Stimulated activated CD8-positive, alpha-beta memory T cell treated with anti-CD3 and anti-CD28 coated beads, Interleukin-12 subunit alpha, Interleukin-12 subunit beta, amount 100 ng/mL, for 4 hours (primary cell): ENCODE results near the gene DGLUCY.
A peak's percentile ranks its signal among the peaks of the same experiment; 100 is the strongest.
"Not testable (repeated sequence)": the region's sequence is repeated elsewhere in the genome, so short reads cannot be mapped to it uniquely, and the experiment has no call there.

ENCODE experiments used
- DNase-seq: peaks from one replicate; pipeline ENCODE4 v3.0.0-alpha.2; 2020; ENCODE audit warnings: low read depth

Gene DGLUCY

DNA sequence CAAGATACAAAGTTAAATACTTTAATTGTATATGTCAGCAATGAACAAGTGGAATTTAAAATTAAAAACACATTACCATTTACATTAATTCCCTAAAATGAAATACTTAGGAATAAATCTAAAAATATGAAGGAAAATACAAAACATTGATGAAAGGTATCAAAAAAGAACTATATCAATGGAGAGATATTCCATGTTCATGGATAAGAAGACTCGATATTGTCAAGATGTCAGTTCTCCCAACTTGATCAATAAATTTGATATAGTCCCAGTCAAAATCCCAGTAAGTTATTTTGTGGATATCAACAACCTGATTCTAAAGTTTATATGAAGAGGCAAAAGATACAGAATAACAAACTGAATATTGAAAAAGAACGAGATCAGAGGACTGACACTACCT is 97.1 kb downstream of the DGLUCY start:
- DNase-seq: no peak

DNA sequence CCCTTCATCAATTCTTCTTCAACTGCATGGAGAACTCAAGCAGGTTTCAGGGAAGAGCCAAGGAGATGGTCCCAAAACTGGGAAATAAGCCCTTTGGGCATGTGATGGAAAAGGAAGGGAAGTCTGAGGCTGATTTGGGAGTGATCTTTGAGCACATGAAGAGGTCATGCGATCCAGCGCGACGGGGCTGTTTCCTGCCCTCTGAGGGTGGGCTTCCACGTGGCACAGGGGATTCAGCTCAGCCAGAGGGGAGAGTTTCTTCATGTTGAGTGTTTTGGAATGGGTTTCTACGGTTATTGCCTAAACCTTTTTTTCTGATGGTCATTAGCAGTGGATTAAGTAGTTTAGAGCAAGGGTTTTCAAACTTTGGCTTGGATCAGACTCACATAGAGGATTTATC is 100.4 kb downstream of the DGLUCY start:
- no peak for DNase-seq

DNA sequence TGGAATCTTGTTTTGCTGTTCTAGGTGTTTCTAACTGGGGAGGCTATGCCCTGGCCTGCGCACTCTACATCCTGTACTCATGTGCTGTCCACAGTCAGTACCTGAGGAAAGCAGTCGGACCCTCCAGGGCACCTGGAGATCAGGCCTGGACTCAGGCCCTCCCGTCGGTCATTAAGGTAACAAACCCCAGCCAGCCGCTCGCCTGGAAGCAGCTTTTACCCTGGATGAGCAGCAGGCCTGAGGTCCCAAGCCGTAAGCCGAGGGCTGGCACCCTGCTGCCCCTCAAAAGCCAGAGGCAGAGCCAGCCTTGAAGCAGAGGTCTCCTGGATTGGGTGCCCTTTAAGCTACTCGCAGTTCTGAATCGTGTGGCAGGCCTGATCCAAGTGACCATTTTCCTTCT is 101.5 kb downstream of the DGLUCY start:
- no peak for DNase-seq

DNA sequence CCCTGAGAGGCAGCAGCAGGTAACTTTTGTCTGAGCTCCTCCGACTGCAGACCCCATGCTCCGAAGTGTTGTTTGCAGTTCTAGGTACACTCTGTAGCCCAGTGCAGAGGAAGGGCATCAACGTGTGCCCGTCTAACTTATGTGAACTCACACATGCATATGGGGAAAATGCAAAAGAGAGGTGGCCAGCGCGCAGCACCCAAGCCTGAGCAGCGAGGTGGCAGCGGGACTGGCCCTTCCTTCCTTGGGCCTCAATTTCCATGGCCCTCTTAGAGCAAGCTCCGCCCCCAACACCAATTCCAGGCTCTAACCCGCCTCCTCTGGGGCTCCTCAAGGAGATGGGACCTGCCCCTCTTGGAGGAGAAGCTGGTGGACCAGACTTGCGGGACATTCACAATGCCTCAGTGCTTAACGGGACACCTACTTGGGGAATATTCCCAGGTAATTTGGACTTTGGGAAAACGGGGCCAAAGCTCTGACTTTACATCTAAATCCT is 102.9 kb downstream of the DGLUCY start:
- DNase-seq: no peak

DNA sequence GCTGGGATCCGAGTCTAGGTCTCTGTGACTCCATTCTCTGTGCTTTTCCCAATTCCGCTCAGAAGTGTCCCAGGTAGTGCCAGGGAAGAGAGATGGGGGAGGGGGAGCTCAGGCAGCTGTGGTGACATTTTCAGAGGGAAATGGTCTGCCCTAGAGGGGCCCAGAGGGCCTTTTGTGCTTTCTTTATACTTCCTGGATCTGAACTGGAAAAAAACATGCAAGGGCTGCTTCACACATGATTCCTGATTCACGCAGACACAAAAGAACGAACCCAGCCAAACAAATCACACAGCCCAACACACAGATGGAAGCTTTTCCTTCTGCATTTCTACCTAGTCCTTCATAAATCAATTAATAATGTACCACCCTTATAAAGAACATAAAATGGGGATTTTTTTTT is 104.1 kb downstream of the DGLUCY start:
- no peak for DNase-seq

DNA sequence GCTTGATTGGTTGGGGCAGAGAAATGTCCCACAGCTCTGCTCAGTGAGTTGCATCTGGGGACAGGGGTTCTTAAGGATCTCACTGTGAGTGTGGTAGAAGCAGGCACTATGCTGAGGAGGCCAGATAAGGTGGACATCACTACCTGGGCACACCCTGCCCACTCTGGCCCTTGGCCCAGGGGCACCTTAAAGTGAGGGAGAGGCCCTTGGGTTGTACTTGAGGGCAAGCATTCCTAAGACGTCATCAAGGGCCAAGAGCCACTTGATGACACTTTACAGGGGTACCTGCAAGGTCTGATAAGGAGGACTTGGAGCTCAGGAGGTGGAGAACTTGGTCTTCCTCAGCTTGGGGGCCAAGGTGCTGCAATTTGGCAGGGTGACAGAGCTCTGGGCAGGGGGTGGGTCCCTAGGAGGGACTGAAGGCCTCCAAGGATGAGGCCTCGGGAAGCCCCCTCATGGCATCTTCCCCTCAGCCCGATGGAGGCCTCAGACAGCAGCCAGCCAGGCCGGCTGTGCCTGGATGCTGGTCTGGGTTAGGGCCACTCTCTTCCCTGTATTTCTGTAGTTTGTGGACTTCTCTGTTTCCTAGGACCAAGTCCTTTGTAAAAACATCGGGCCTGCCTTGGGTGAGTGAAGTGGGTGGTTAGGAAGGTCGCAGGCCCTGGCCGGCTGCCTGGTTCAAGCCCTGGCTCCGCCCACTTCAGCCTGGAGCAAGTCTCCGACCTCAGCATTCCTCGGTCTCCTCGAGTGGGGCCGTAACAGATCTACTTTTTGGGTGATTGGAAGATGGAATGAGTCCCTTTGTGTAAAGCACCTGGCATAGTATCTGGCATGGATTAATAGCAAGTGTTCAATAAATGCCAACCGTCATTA is 105.9 kb downstream of the DGLUCY start:
- DNase-seq: no peak

DNA sequence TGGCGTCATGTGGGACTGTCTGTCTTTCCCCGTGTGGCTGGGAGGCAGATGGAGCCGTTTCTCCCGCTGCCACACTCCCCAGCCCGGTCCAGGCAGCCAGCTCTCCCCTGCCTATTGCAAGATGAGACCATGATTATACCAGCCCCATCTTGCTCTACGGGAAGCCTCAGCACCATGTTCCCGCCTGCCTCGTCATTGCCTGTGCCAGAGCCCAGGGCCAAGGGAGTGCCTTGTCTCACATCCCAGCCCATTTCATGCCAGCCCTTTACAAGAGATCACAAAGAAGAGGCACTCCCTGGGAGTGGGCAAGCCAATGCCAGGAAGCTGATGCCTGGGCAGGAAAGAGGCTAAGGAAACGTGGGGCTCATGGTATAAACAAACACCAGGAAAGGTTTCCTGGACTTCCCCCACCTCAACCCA is 106.7 kb downstream of the DGLUCY start:
- no peak for DNase-seq

DNA sequence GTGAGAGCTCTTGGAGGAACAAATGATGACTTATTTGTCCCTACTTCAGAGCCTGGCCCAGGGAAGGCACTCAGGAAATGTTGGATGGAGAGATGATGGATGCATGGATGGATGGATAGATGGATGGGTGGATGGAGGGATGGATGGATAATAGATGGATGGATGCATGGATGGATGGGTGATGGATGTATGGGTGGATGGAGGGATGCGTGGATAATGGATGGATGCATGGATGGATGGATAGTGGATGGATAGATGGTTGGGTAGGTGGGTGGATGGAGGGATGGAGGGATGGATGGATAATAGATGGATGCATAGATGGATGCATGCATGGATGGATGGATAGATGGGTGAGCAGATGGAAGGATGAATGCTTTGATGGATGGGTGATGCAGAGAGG is 107.4 kb downstream of the DGLUCY start:
- DNase-seq: no peak

DNA sequence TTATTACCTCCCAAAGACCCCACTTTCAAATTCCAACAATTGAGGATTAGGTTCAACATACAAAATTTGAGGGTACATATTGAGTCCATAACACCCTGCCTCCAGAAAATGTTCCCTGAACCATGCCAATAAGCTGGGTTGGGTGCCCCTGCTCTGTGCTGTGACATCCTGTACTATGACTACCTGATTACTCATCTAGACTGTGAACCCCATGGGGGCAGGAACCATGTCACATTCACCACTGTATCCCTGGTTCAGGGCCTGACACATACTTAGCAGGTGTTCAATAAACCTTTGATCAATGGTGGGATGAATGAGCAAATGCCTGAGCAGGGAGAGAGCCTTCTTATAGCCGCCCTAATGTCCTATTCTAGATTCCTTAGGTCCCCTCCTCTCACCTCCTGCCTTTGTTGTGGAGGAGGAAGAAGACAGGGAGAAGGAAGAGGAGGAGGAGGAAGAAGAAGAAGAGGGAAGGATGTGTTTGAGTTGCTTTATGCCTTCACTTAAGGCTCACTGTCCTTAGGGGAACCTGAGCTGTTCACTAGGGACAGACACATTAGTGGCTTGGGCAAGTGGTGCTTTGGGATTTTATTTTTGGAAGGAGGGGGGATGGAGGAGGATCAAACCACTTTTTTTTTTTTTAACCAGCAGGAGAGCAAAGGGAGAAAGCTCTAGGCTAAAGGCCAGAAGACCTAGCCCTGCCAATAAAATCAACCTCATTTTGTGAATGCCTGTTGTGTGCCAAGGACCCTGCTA is 109.3 kb downstream of the DGLUCY start:
- no peak for DNase-seq

DNA sequence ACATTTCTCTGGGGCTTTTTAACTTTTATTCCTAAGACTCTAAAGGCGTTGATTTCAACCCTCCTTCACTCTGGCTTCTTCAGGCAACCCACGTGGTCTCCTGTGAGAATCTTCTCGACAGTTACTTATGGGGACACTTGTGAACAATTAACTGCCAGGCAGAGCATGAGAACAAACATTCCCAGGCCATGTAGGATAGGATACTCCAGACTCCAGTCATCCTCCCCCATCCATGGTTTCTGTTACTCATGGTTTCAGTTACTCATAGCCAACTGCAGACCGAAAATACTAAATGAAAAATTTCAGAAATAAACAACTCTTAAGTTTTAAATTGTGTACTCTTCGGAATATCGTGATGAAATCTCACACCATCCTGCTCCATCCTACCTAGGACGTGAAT is 111.2 kb downstream of the DGLUCY start:
- no peak for DNase-seq

DNA sequence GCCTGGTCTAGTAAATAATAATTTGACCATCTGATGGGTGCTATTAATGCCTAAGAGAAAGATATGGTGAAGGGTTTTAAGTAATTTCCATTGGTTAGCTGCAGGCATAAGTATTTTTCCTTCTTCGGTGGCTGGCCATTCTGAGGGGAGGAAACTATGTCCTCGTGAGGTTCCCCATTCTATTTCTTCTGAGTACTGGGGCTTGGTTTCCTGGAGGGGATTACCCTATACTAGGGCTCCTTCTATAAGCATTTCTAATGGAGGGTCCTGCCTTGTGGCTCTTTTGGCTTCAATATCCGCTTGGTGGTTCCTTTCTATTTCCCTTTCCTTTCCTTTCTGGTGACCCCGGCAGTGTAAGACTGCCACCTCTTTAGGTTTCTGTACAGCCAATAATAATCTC is 112.5 kb downstream of the DGLUCY start:
- not testable (repeated sequence) for DNase-seq

DNA sequence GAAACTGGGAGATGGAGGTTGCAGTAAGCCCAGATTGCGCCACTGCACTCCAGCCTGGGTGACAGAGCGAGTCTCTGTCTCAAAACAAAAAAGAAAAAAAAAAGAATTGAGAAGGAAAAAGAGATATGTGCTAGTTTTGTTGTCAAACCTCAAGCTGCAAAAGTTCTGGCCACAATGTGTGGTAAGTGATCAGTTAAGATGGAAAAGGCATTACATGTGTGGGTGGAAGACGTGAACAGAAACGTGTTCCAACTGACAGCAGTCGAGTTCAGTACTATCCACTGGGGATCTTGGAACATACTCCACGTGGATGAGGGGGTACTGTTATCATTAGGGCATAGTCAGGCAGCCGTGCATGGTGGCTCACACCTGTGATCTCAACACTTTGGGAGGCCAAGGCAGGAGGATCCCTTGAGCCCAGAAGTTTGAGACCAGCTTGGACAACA is 113.3 kb downstream of the DGLUCY start:
- no peak for DNase-seq

DNA sequence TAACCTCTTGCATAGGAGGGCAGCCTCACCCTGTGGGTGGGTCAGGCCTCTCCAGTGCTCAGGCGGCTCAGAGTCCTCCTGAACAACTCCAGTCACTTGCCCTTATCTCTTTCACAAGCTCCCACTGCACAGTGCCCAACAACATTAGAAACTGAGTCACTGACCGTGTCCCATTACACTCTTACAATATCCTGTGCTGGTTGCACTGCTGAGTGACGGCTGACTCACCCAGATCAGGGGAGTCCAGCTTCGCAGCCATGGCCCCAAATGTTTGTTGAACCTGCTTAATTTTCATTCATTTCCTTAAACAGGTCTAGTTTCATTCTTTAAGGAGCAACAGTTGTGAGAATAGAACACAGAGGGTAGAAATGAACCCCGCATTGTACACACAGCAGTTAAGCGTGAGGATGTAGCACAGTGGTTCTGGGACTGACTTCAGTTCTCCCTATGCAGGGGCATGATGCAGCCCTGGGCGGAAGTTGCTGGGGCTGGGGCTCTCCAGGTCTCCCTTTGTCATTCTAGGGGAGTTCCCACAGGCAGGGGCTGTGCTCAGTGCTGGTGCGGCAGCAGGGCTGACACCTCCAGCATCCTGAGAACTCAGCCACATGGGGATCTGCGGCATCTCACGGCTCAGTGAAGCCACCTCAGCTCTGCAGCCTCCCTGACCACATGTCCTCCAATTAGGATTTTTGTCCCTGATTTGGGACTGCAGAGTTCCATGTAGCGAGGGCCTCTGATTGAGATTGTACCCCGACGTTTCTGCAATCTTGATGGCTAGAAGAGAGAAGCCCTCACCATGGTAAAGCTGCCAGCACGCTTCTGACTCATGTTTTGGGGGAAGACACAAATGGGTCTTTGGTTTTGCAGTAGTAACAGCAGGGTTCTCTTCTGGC is 114.5 kb downstream of the DGLUCY start:
- peak; percentile 71 for DNase-seq

DNA sequence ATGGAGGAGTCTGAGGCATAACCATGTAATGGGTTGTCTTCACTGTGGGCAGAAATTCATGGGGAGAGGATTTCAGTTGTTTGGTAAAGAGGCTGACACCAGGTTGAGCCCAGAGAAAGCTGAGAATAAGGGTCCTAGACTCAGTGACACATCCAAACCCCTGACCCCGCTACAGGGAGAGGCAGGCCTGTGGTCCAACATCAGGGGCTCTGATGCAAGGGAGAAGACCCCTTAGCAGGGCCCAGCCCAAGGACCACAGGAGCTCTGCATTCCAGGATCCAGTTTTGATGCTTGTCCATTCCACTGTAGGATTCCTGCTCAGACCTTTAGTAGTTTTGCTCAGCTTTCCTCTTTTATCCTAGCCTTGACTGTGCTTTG is 115.1 kb downstream of the DGLUCY start:
- DNase-seq: no peak

DNA sequence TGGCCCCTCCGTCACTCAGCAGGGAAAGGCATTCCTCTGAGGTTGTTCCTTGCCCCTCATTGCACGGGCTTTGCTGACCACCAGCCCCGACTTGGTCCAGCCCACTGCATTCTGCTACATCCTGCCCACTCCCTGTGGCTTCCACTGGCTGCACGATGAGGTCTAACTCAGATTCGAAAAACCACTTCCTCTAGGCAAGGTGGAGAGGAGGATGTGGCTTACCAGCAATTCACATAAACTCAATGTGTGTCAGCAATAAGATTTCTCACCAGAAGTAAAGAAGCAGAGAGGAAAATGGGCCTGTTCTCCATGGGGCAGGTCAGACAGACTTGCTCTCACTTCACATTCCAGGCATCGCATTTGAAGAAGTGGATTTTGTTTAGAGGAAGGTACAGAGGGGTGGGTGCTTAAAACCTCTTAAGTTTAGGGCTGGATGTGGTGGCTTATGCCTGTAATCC is 115.9 kb downstream of the DGLUCY start:
- peak; percentile 44 for DNase-seq

DNA sequence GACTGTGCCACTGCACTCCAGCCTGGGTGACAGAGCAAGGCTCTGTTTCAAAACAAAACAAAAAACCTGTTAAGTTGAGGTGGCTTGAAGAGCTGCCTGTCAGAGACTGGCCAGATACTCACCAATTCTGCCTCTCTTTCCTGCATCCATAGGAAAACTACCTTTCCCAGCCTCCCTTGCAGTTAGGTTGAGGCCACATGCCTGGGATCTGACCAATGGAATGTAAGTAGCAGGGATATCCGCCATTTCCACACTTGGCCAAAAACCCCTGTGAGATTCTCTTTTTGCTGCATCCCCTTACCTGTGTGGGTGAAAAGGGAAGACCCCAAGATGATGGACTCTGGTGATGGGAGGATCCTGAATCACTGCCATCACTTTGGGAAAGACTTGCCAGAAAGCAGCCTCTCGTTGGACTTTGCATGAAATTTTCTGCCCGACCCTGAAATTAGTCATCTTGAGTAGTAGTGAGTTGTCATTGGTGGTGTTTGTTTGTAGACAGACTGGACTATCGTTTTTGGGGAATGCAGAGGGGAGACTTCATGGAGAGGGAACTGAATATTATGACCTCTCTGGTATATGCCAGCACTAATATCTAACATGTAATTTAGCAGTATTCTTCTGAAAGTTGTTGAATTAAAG is 116.6 kb downstream of the DGLUCY start:
- DNase-seq: no peak

DNA sequence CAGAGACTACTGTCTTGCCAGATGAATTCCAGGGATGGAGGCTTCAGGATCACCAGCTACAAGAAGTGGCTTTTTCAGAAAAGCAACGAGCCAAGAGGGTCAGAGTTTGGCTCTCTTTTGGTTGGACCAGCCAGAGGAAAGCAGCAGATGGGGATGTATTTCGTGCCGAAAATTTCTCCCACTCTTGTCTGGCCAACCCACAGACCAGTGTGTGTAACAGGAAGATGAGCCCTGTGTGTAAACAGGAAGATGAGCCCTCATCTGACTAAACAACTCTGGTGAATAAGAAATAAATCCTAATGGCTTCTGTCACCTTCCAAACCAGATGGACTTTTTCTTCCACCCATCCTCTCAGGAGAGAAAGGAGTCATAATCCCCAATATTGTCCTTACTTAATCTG is 117.6 kb downstream of the DGLUCY start:
- DNase-seq: no peak

DNA sequence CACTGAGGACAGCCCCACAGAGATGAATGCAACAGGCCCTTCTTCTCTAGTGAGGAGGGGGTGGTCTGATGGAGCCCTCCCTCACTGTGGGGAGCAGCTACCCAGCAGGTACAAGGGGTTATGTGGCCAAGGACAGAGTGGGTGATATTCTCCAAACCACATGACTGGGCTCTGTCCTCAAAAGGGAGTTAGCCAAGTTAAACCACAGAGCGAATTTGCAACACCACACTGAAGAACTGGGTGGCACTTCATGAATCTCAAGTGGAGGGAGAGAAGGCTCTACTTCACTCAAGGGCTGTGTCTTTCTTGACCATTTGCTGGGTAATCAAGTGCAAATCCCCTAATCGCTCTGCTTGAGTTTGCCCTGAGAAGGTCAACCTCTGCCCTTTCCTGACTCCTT is 118.2 kb downstream of the DGLUCY start:
- no peak for DNase-seq

DNA sequence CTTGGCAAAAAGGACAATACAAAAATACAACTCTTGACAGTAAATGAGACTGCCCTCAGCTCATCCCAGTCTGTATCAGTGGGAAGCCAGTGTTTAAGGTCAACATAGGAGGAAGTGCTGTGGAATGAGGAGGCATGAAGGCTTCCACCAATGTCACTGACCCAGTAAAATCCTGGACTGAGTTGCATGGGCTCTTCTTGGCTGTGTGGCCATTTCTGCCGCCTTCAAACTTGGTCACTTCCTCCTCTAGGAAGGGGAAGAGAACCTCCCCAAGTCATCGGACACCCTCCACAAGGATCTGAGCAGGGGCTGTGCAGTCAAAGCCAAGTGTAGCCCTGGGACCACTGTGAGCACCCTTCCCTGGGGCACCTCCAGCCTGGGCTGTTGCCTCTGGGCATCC is 118.7 kb downstream of the DGLUCY start:
- DNase-seq: no peak

DNA sequence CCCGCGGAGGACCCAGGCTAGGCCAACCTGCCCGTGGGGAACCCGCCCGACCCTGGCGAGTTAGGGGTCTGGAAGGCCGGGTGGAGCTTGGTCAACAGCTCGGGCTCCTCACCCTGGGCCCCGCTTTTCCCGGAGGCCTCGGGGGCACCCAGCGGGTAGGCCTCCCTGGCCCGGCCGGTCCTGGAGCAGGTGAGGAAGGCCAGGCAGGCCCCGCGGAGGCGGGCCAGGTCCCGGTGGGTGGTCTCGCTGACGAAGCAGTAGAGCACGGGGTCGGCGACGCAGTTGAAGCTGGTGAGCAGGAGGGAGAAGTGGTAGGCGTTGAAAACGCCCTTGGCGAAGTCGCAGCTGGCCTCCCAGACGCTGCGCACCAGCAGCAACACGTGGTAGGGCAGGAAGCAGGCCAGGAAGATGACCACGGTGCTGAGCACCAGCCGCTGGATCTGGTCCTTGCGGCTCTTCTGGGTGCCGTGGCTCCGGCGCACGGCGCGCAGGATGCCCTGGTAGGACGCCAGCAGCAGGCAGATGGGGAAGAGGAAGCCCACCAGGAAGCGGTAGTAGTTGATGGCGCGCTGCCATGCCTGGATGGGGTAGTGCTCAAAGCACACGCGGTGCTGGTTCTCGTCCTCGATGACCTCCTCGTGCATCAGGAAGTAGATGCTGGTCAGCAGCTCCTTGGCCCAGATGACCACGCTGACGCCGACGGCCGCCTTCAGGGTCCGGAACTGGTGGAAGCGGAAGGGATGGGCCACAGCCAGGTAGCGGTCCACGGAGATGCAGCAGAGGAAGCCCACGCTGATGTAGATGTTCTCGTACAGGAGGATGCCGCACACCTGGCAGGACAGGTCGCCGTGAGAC is 120.3 kb downstream of the DGLUCY start:
- DNase-seq: no peak

DNA sequence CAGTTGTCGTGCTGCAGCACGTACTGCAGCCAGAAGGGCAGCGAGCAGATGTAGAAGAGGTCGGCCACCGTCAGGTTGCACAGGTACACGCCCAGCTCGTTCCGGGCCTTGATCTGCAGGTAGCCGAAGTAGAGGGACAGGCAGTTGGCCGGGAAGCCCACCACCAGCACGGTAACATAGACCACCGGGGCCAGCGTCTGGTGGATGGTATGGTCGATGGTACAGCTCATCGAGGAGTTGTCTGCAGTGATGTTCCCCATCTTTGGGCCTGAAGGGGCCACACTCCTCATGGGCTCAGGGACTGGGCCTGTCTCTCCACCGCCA is 120.9 kb downstream of the DGLUCY start:
- no peak for DNase-seq
